CD4-positive, alpha-beta T cell treated with Interleukin-17A for 1 hour (primary cell): ENCODE data around the gene MALT1.
A peak's percentile ranks its signal among the peaks of the same experiment; 100 is the strongest.

Source experiments
- DNase-seq: peaks from one replicate; pipeline ENCODE4 v3.0.0-alpha.2; 2020

MALT1 gene

DNA sequence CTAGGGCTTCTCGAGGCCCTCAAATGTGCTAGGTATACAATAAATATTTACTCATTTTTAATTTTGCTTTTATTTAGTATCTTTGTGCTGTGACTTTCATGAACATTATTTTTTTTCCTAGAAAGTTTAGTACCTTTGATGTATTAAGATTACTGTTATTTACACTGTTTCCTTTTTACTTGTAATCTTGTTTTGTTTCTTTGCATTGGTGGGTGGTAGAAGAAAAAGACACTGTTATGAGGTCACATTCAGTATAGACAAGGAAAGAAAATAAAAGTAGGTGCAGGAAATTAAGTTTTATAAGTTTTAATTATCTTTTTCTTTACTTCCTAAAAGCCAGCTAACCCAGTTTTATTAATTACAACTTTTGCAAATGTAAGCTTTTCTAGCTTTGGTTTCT, 23.0 kb downstream of the MALT1 start:
- DNase-seq, result no peak

GRCh38 chr18:58694720-58695468, 23.6 kb downstream of the MALT1 start:
- DNase-seq, result no peak

- no peak for DNase-seq
These were observed 24.5 kb downstream of the MALT1 start for GRCh38 chr18:58695772-58696171.

GRCh38 chr18:58697146-58697545, 25.9 kb downstream of the MALT1 start:
- DNase-seq, result no peak

- DNase-seq, result no peak
These were observed 27.5 kb downstream of the MALT1 start for GRCh38 chr18:58698701-58699193.

- DNase-seq, result no peak
These were observed 28.3 kb downstream of the MALT1 start for GRCh38 chr18:58699551-58699950.

GRCh38 chr18:58700209-58700608, 28.9 kb downstream of the MALT1 start:
- DNase-seq, result no peak

- no peak for DNase-seq
These were observed 41.7 kb downstream of the MALT1 start for GRCh38 chr18:58712930-58713329.

GRCh38 chr18:58714259-58714658, 43.0 kb downstream of the MALT1 start:
- DNase-seq, result peak; percentile 40

- DNase-seq, result no peak
These were observed 43.6 kb downstream of the MALT1 start for GRCh38 chr18:58714821-58715220.

GRCh38 chr18:58715540-58715939, 44.3 kb downstream of the MALT1 start:
- DNase-seq, result peak; percentile 19

GRCh38 chr18:58716060-58716756, 44.9 kb downstream of the MALT1 start:
- DNase-seq, result peak; percentile 58

GRCh38 chr18:58721566-58722239, 50.4 kb downstream of the MALT1 start:
- DNase-seq, result no peak

DNA sequence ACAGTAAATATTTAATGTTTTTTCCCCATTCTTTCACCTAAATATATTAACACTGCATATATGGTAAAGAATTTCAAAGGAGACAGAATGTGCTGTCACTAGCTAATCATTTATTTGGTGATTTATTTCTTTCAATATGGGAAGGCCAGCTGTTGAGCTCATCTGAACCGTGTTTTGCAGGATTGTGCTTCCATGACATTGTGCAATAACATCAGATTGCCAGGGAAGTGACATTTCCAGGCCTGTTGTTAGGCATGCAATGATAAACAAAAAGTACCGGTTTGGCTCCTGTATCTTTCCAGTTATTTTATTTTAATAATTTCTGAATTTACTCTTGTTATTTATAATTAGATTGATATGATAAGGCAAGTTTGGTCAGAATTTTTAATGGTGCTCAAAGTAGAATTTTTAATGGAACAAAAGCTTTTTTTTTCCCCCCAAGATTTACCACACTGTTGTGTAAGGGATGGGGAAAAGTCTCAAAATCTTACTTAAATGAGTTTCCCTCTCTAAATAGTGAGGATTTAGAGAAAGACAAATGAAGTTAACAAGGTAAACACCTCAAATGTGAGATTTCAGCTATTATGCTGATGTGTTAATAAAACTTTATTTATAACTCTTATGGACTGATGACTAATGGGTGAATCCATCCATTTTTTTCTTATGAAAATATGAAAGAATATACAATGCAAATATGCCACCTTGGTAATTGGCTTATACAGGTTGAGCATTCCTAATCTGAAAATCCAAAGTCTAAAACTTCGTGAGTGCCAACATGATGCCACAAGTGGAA, 52.7 kb downstream of the MALT1 start:
- no peak for DNase-seq

- DNase-seq, result no peak
These were observed 55.4 kb downstream of the MALT1 start for GRCh38 chr18:58726671-58727070.

- DNase-seq, result no peak
These were observed 56.7 kb downstream of the MALT1 start for GRCh38 chr18:58727776-58728500.

DNA sequence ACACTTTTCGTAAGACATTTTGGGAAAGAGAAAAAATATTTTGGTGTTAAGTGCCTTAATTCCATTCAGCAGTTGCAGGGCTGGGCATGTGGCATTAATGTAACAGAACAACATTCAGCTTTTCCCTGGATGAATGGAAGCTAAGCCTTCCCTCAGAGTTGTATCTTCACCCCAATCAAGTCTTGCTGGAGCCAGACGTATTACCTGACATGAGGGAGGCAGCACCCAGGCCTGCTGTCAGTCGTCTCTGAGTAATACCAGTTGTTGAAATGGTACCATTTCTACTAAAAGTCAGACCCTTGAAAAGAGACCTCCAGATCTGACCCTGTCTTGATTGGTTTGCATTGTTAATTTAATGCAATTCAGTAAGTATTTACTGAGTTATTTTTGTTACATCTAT, 57.5 kb downstream of the MALT1 start:
- no peak for DNase-seq

DNA sequence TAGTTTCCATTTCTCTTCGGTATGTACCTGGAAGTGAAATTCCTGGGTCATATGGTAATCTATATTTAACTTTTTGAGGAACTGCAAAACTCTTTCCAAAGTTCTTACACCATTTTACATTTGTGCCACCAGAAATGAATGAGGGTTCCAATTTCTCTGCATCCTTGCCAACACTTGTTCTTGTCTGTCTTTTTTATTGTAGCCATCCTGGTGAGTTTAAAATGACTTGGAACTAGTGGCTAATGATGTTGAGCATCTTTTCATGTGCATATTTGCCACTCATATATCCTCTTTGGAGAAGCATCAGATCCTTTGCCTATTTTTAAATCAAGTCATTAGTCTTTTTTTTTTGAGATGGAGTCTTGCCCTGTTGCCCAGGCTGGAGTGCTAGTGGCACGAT, 59.4 kb downstream of the MALT1 start:
- DNase-seq, result no peak

DNA sequence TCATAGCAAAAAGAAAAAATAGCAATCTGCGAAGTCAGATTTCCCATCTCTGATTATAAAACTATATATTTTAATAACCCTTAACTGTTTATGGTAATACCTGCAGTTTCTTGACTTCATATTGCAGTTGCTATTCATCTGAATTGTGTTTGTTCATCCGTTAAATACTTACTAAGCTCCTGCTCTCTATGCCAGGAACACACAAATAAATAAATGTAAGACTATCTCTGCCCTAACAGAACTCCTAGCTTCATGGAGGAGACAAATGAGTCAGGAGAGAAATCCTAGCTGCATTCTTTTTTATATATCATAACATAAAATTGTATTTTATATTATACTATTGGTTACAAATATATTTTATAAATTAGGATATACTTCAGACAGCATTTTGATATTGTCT, 61.2 kb downstream of the MALT1 start:
- DNase-seq, result no peak

DNA sequence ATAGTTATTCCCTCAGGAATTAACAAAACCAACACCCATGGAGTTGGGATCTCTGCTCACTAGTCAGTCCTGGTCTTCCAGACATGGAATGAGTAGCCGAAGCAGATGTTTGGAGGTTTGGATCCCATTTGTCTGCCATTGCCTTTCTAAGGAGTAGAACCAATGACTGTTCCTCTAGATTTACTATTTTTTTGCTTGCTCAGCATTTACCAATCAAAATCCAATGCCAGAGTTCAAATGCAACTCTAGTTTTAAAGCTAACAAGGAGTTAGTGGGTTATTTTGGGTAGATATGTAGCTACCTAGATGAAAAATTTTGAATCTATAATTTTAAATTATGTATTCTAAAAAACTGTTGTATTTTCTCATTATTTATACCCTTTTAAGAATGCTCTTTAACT, 62.6 kb downstream of the MALT1 start:
- DNase-seq, result no peak

DNA sequence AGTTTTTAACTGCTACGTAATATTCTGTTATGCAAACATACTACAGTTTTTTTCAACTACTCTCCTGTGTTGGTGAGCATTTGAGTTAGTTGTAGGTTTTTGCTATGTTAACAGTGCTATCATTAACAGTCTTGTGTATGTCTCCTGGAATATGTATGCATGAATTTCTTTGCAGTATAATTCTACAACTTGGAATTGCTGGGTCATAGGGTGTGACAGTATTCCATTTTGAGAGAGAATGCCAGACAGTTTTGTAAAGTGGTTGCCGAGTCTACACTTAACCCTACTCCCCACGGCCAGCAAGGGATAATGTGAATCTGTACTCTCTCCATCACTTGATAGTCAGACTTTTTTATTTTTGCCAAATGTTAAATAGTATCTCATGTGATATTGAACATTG, 67.1 kb downstream of the MALT1 start:
- DNase-seq, result no peak

DNA sequence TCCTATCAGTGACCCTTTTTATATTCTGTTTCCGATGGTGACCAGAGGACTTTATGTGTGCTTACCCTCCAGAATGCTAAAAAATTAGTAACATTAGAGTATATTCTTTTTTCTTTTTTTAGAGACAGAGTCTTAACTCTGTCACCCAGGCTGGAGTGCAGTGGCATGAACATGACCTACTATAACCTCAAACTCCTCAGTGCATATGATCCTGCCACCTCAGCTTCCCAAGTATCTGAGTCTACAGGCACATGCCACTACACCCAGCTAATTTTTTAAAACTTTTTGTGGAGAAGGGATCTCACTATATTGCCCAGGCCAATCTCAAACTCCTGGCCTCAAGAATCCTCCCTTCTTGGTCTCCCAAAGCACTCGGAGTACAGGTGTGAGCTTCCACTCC, 74.6 kb downstream of the MALT1 start:
- DNase-seq, result no peak
